ENCODE measurements around the gene FPGS. TPM values are rescaled to one million over a fixed set of nuclear protein-coding genes. Genes with fewer than 3 reads are reported as not detected.

The FPGS gene
- total and polyA plus RNA-seq, 2 donors (not counting 1 experiment from before 2014, with no cell fraction given), result 103 to 136 TPM

- POLR2A ChIA-PET, result interaction anchor here (0.6 to 3.6 kb wide), 15 partner anchors 9 to 211 kb away, joined by 3 to 37 read pairs (median 4); partner anchors contain the start of genes CDK9, FPGS, ST6GALNAC4 and TOR2A
- CTCF ChIA-PET, result interaction anchor here (0.5 to 5.2 kb wide), 17 partner anchors 8 to 181 kb away, joined by 3 to 47 read pairs (median 4); partner anchors contain the start of genes CDK9, FPGS and TOR2A
- peaks cover 93% of the 10 kb centered on the region for H3K79me2 ChIP-seq (ENCODE audit: control insufficient read depth, insufficient read depth, low read length)
- peak overlapping the region; percentile 68 for H3K9ac ChIP-seq (ENCODE audit: low read length)
- H3K9me3 ChIP-seq (ENCODE audit: control extremely low read depth in 1 of 3, control insufficient read depth in 2 of 3, insufficient read depth in 1 of 3, low read length in 2 of 3), result no peaks in the 10 kb centered on the region
- Mint-ChIP-seq H3K9me3 (ENCODE audit: insufficient read depth) (no peaks in the 10 kb centered on the region), H3K4me1 (peaks cover 68% of the 10 kb centered on the region), H3K27ac (peak overlapping the region; percentile 95), H3K4me3 (peak overlapping the region; percentile 94), H3K27me3 (no peaks in the 10 kb centered on the region)
- TF ChIP-seq EZH2 (IDR thresholded peaks at IDR 0.05; ENCODE audit: borderline replicate concordance, insufficient read depth, low read depth, low read length, poor library complexity, severe bottlenecking), result no peak
- no peak for TF ChIP-seq CTCF (IDR thresholded peaks at IDR 0.05)
- peak overlapping the region; percentile 86 for H3K4me2 ChIP-seq (replicated peaks; ENCODE audit: low read depth, low read length, poor library complexity, severe bottlenecking)
- WGBS (ENCODE audit: insufficient coverage), result 2% methylated on average over 41 of the region's 43 CpGs
- H3K27ac ChIP-seq (ENCODE audit: low read length in 2 of 2), result peak overlapping the region; percentile 77 to 94
- DNase-seq (peak; percentile 95), ATAC-seq (ENCODE audit: low read depth) (peak; percentile 86)
- peak overlapping the region; percentile 43 to 73 (median 64) for H3K4me3 ChIP-seq (ENCODE audit: control extremely low read depth in 1 of 5, extremely low read depth in 1 of 5, insufficient read depth in 1 of 5, low read depth in 2 of 5, low read length in 4 of 5)
- peaks cover 97% of the 10 kb centered on the region for H4K20me1 ChIP-seq (ENCODE audit: control insufficient read depth, insufficient read depth, low read length, poor library complexity, severe bottlenecking)
- peaks cover 55 to 90% of the 10 kb centered on the region in 2 donors for H3K4me1 ChIP-seq (ENCODE audit: control insufficient read depth in 2 of 2, insufficient read depth in 2 of 2, low read length in 2 of 2)
- H3K27me3 ChIP-seq (replicated peaks in 1 of 4; ENCODE audit: control extremely low read depth in 1 of 4, control insufficient read depth in 3 of 4, insufficient read depth in 4 of 4, low read length in 3 of 4), result no peaks in the 10 kb centered on the region
- peaks cover 0 to 81% of the 10 kb centered on the region in 2 experiments for H3K36me3 ChIP-seq (replicated peaks in 1 of 2; ENCODE audit: control extremely low read depth in 1 of 2, control insufficient read depth in 1 of 2, extremely low read depth in 1 of 2, insufficient read depth in 2 of 2, low read length in 1 of 2)
- intact Hi-C loops (cut with micrococcal nuclease), result loop anchor here (1.0 to 10.0 kb wide), 9 partner anchors 8 to 354 kb away; partner anchors contain the start of genes FPGS, PTGES2, PTRH1 and ST6GALNAC4
- H2AFZ ChIP-seq (ENCODE audit: insufficient read depth, low read depth, low read length, poor library complexity, severe bottlenecking), result peak overlapping the region; percentile 55
These were observed 31.6 kb upstream of the FPGS start for GRCh38 chr9:127770905-127771569.

Measured in B cell (primary cell).